ENCODE measurements around the gene HSPA9.
A peak's percentile ranks its signal among the peaks of the same experiment; 100 is the strongest.

The HSPA9 gene

GRCh38 chr5:138595180-138595795 is 20.1 kb upstream of the HSPA9 start:
- DNase-seq (ENCODE audit: low spot score): no peak
- TF ChIP-seq CTCF (IDR thresholded peaks at IDR 0.05; ENCODE audit: extremely low read depth, insufficient read depth, missing control alignments): no peak
- in situ Hi-C loops (cut with MboI; ENCODE audit: low pct_unique_long_range_greater_than_20kb, low sequenced_read_pairs, unreplicated experiment): no loop called here

- in situ Hi-C loops (cut with MboI; ENCODE audit: low pct_unique_long_range_greater_than_20kb, low sequenced_read_pairs, unreplicated experiment): no loop called here
- peak; percentile 39 for TF ChIP-seq CTCF (IDR thresholded peaks at IDR 0.05; ENCODE audit: extremely low read depth, insufficient read depth, missing control alignments)
- DNase-seq (ENCODE audit: low spot score): no peak
Observed at GRCh38 chr5:138594305-138595058, 19.3 kb upstream of the HSPA9 start.

- TF ChIP-seq CTCF (IDR thresholded peaks at IDR 0.05; ENCODE audit: extremely low read depth, insufficient read depth, missing control alignments): no peak
- in situ Hi-C loops (cut with MboI; ENCODE audit: low pct_unique_long_range_greater_than_20kb, low sequenced_read_pairs, unreplicated experiment): no loop called here
- no peak for DNase-seq (ENCODE audit: low spot score)
Observed at GRCh38 chr5:138588013-138588788, 13.0 kb upstream of the HSPA9 start.

GRCh38 chr5:138585157-138585556 is 10.0 kb upstream of the HSPA9 start:
- DNase-seq (ENCODE audit: low spot score): no peak
- in situ Hi-C loops (cut with MboI; ENCODE audit: low pct_unique_long_range_greater_than_20kb, low sequenced_read_pairs, unreplicated experiment): no loop called here
- no peak for TF ChIP-seq CTCF (IDR thresholded peaks at IDR 0.05; ENCODE audit: extremely low read depth, insufficient read depth, missing control alignments)

GRCh38 chr5:138583984-138584637 is 8.9 kb upstream of the HSPA9 start:
- no peak for DNase-seq (ENCODE audit: low spot score)
- in situ Hi-C loops (cut with MboI; ENCODE audit: low pct_unique_long_range_greater_than_20kb, low sequenced_read_pairs, unreplicated experiment): no loop called here
- no peak for TF ChIP-seq CTCF (IDR thresholded peaks at IDR 0.05; ENCODE audit: extremely low read depth, insufficient read depth, missing control alignments)

GRCh38 chr5:138582959-138583358 is 7.8 kb upstream of the HSPA9 start:
- TF ChIP-seq CTCF (IDR thresholded peaks at IDR 0.05; ENCODE audit: extremely low read depth, insufficient read depth, missing control alignments): no peak
- no peak for DNase-seq (ENCODE audit: low spot score)
- in situ Hi-C loops (cut with MboI; ENCODE audit: low pct_unique_long_range_greater_than_20kb, low sequenced_read_pairs, unreplicated experiment): no loop called here

Measured in GM13977 (cell line).